Gastroesophageal sphincter (tissue), 3 donors: ENCODE data around the gene NT5M.

ENCODE experiments used
- POLR2A ChIP-seq, 2 donors: fragments of 450-650 bp; IDR thresholded peaks; one replicate each; pipeline ENCODE4 v1.6.1; 2017; ENCODE audit warnings: antibody characterized with exemption in 2 of 2, mild to moderate bottlenecking in 2 of 2, moderate library complexity in 1 of 2
- TF ChIP-seq, protein P1 (sequence below), 4 experiments: fragments of 200-600 bp in 2 of 4; fragments of 450-650 bp in 2 of 4; sonication (generic) in 1 of 4; IDR thresholded peaks; one replicate each; pipeline ENCODE4 v1.5.1; 2017 to 2019; ENCODE audit warnings: antibody characterized with exemption in 4 of 4, mild to moderate bottlenecking in 2 of 4, moderate library complexity in 2 of 4

DNA sequence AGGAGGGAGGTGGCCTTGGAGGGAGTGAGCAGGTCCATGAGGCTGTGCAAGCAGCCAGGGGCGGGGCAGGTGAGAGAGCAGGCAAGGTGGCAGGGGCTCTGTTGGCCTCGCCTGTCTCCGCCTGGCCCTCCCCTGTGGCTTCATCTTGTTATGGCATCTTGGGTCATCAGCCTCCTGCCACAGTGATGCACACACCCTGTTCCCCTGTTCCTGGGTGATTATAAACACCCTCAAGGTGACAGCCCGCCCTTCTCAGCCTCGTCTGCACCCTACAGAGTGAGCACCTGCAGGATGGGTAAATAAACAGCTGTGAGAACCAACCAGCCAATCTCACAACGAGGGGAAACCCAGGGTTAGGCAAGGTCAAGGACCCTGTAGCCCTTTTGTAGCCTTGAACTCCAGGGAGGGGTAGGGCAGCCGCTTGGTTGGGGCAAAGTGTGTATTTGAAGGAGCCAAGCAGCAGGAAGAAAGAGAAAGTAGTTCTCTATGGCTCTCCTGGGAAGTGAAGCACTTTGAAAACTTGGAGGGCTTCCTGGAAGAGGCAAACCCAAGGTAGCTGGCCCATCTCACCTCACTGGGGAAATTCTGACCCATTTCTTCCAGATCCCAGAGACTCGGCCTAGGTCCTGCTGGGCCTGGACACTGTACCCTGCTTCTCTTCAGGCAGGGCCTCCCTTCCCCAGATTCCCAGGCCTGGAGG lies 60.6 kb downstream of the NT5M start:
- TF ChIP-seq, protein P1, sequence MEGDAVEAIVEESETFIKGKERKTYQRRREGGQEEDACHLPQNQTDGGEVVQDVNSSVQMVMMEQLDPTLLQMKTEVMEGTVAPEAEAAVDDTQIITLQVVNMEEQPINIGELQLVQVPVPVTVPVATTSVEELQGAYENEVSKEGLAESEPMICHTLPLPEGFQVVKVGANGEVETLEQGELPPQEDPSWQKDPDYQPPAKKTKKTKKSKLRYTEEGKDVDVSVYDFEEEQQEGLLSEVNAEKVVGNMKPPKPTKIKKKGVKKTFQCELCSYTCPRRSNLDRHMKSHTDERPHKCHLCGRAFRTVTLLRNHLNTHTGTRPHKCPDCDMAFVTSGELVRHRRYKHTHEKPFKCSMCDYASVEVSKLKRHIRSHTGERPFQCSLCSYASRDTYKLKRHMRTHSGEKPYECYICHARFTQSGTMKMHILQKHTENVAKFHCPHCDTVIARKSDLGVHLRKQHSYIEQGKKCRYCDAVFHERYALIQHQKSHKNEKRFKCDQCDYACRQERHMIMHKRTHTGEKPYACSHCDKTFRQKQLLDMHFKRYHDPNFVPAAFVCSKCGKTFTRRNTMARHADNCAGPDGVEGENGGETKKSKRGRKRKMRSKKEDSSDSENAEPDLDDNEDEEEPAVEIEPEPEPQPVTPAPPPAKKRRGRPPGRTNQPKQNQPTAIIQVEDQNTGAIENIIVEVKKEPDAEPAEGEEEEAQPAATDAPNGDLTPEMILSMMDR (IDR thresholded peaks at IDR 0.05), result no peak
- TF ChIP-seq POLR2A (IDR thresholded peaks at IDR 0.05), result no peak
